HG03045 (cell line): Measurements from ENCODE around the gene THADA.

ENCODE experiments used
- ATAC-seq: cut with Tn5 transposase; IDR thresholded peaks from one replicate; pipeline ENCODE4 v1.9.1; 2021; ENCODE audit warnings: mild to moderate bottlenecking, moderate library complexity; ENCODE audit not compliant: unreplicated experiment

Gene THADA

GRCh38 chr2:43509886-43510285, 86.0 kb downstream of the THADA start:
- no peak for ATAC-seq

- no peak for ATAC-seq
Measured at GRCh38 chr2:43508209-43508608, 87.6 kb downstream of the THADA start.

- ATAC-seq = no peak
Measured at GRCh38 chr2:43507137-43507536, 88.7 kb downstream of the THADA start.

GRCh38 chr2:43495727-43496126, 100.1 kb downstream of the THADA start:
- ATAC-seq = no peak

GRCh38 chr2:43493954-43494353, 101.9 kb downstream of the THADA start:
- no peak for ATAC-seq

GRCh38 chr2:43491065-43491639, 104.7 kb downstream of the THADA start:
- ATAC-seq = no peak

GRCh38 chr2:43490252-43490786, 105.5 kb downstream of the THADA start:
- ATAC-seq = no peak

- no peak for ATAC-seq
Measured at GRCh38 chr2:43488737-43489136, 107.1 kb downstream of the THADA start.

GRCh38 chr2:43486603-43487002, 109.2 kb downstream of the THADA start:
- ATAC-seq = no peak

GRCh38 chr2:43484323-43484930, 111.4 kb downstream of the THADA start:
- ATAC-seq = no peak

GRCh38 chr2:43482961-43483360, 112.9 kb downstream of the THADA start:
- ATAC-seq = peak; percentile 63

GRCh38 chr2:43481927-43482542, 113.8 kb downstream of the THADA start:
- no peak for ATAC-seq

GRCh38 chr2:43480874-43481273, 115.0 kb downstream of the THADA start:
- ATAC-seq = no peak

- no peak for ATAC-seq
Measured at GRCh38 chr2:43478412-43479086, 117.3 kb downstream of the THADA start.

GRCh38 chr2:43475922-43476321, 119.9 kb downstream of the THADA start:
- ATAC-seq = no peak

GRCh38 chr2:43475137-43475846, 120.5 kb downstream of the THADA start:
- no peak for ATAC-seq

GRCh38 chr2:43474273-43474672, 121.6 kb downstream of the THADA start:
- ATAC-seq = no peak

GRCh38 chr2:43473767-43474166, 122.1 kb downstream of the THADA start:
- no peak for ATAC-seq

GRCh38 chr2:43472527-43473194, 123.2 kb downstream of the THADA start:
- no peak for ATAC-seq

GRCh38 chr2:43469713-43470112, 126.1 kb downstream of the THADA start:
- no peak for ATAC-seq

GRCh38 chr2:43469094-43469493, 126.7 kb downstream of the THADA start:
- no peak for ATAC-seq
